Measurements from ENCODE around the gene HACL1.

Gene HACL1

GRCh38 chr3:15523660-15524417, 77.5 kb downstream of the HACL1 start:
- DNase-seq (ENCODE audit: low read depth in 2 of 2) = no peak

- no peak for DNase-seq (ENCODE audit: low read depth in 2 of 2)
Measured at GRCh38 chr3:15522016-15522415, 79.4 kb downstream of the HACL1 start.

- no peak for DNase-seq (ENCODE audit: low read depth in 2 of 2)
Measured at GRCh38 chr3:15521573-15521965, 79.8 kb downstream of the HACL1 start, which contains the start of gene COLQ. Gene COLQ, minus strand, starts transcription at chr3:15521706. Its CDS starts 81 bp downstream, at chr3:15521625.

GRCh38 chr3:15520804-15521572, 80.4 kb downstream of the HACL1 start:
- no peak for DNase-seq (ENCODE audit: low read depth in 2 of 2)

- peak in 1 of 2 donors; percentile 11 for DNase-seq (ENCODE audit: low read depth in 2 of 2)
Measured at GRCh38 chr3:15520185-15520584, 81.2 kb downstream of the HACL1 start.

- DNase-seq (ENCODE audit: low read depth in 2 of 2) = no peak
Measured at GRCh38 chr3:15519096-15519495, 82.3 kb downstream of the HACL1 start.

- no peak for DNase-seq (ENCODE audit: low read depth in 2 of 2)
Measured at GRCh38 chr3:15514663-15515340, 86.6 kb downstream of the HACL1 start.

GRCh38 chr3:15513810-15514662, 87.3 kb downstream of the HACL1 start:
- DNase-seq (ENCODE audit: low read depth in 2 of 2) = no peak

- DNase-seq (ENCODE audit: low read depth in 2 of 2) = no peak
Measured at GRCh38 chr3:15513116-15513515, 88.3 kb downstream of the HACL1 start.

- DNase-seq (ENCODE audit: low read depth in 2 of 2) = no peak
Measured at GRCh38 chr3:15512166-15512565, 89.2 kb downstream of the HACL1 start.

GRCh38 chr3:15511156-15511555, 90.2 kb downstream of the HACL1 start:
- no peak for DNase-seq (ENCODE audit: low read depth in 2 of 2)
